CD4-positive, alpha-beta T cell treated with Interleukin-17A for 1 hour (primary cell): Measurements from ENCODE around the gene RTN4RL2.

ENCODE experiments used
- DNase-seq: peaks from one replicate; pipeline ENCODE4 v3.0.0-alpha.2; 2020

RTN4RL2 gene

GRCh38 chr11:57500926-57501325 is 40.6 kb downstream of the RTN4RL2 start:
- no peak for DNase-seq

- DNase-seq, result no peak
Observed at GRCh38 chr11:57501953-57502352, 41.6 kb downstream of the RTN4RL2 start.

- DNase-seq, result no peak
Observed at GRCh38 chr11:57502376-57502775, 42.0 kb downstream of the RTN4RL2 start.

GRCh38 chr11:57502870-57503269 is 42.5 kb downstream of the RTN4RL2 start:
- DNase-seq, result no peak

- no peak for DNase-seq
Observed at GRCh38 chr11:57504511-57504910, 44.2 kb downstream of the RTN4RL2 start.

- no peak for DNase-seq
Observed at GRCh38 chr11:57506522-57506921, 46.2 kb downstream of the RTN4RL2 start.

- DNase-seq, result no peak
Observed at GRCh38 chr11:57508341-57509170, 48.2 kb downstream of the RTN4RL2 start.

- DNase-seq, result no peak
Observed at GRCh38 chr11:57511741-57512430, 51.6 kb downstream of the RTN4RL2 start.

- DNase-seq, result no peak
Observed at GRCh38 chr11:57512646-57513451, 52.5 kb downstream of the RTN4RL2 start.

- no peak for DNase-seq
Observed at GRCh38 chr11:57513452-57513795, 53.1 kb downstream of the RTN4RL2 start.

- DNase-seq, result peak; percentile 14
Observed at GRCh38 chr11:57513911-57514537, 53.7 kb downstream of the RTN4RL2 start.

GRCh38 chr11:57514538-57515331 is 54.4 kb downstream of the RTN4RL2 start:
- peak; percentile 50 for DNase-seq

- peak; percentile 11 for DNase-seq
Observed at GRCh38 chr11:57515332-57516060, 55.2 kb downstream of the RTN4RL2 start, which contains the start of gene SLC43A1. Gene SLC43A1 (minus strand): TSS chr11:57515702. CDS start chr11:57514111, 1,591 bp downstream.

GRCh38 chr11:57516061-57516443 is 55.7 kb downstream of the RTN4RL2 start:
- DNase-seq, result no peak

- DNase-seq, result no peak
Observed at GRCh38 chr11:57521116-57521515, 60.8 kb downstream of the RTN4RL2 start.

GRCh38 chr11:57523419-57523818 is 63.1 kb downstream of the RTN4RL2 start:
- no peak for DNase-seq
